Left ventricle myocardium inferior (tissue), 1 donor: ENCODE results near the gene HMOX1. TPM values are rescaled to one million over a fixed set of nuclear protein-coding genes. Genes with fewer than 3 reads are reported as not detected.
"Not testable (repeated sequence)": the region's sequence is repeated elsewhere in the genome, so short reads cannot be mapped to it uniquely, and the experiment has no call there.

Experiments
- DNase-seq: peaks from one replicate; pipeline ENCODE4 v3.0.0-alpha.2; 2020
- H3K27ac ChIP-seq: fragments of 200-600 bp; replicated peaks from 2 replicates; pipeline ENCODE4 v1.8.0; 2021
- H3K27me3 ChIP-seq: fragments of 200-600 bp; 2 replicates; pipeline ENCODE4 v1.8.0; 2021; ENCODE audit warnings: low read depth
- H3K36me3 ChIP-seq: fragments of 200-600 bp; 2 replicates; pipeline ENCODE4 v1.8.0; 2021
- H3K4me1 ChIP-seq: fragments of 200-600 bp; 2 replicates; pipeline ENCODE4 v1.8.0; 2021
- H3K4me3 ChIP-seq: fragments of 200-600 bp; 2 replicates; pipeline ENCODE4 v1.8.0; 2021; ENCODE audit warnings: mild to moderate bottlenecking, moderate library complexity
- H3K9me3 ChIP-seq: fragments of 200-600 bp; replicated peaks from 2 replicates; pipeline ENCODE4 v1.8.0; 2021
- intact Hi-C: fragments of 100-400 bp; cut with micrococcal nuclease; formaldehyde crosslinking; loops from one replicate; pipeline ENCODE4 v1.11.0; 2022
- total RNA-seq: library from RNA; stranded (reverse); fragmentation: NEBNext Ultra II Directional; extraction: Animal tissue kit (Norgen Biotek cat#: 25700); gene quantifications from one replicate; pipeline ENCODE4 v1.2.1, GENCODE V29; 2021
- TF ChIP-seq, protein P1 (sequence below): fragments of 200-600 bp; IDR thresholded peaks from 2 replicates; pipeline ENCODE4 v1.8.0; 2021; ENCODE audit warnings: antibody characterized with exemption, mild to moderate bottlenecking, borderline replicate concordance
- donor health status: DM: no; HTN: yes; CAD: no; lungs with severe emphysema.

The HMOX1 gene
- total RNA-seq, 1 donor from 2014 or later: 4.8 TPM

DNA sequence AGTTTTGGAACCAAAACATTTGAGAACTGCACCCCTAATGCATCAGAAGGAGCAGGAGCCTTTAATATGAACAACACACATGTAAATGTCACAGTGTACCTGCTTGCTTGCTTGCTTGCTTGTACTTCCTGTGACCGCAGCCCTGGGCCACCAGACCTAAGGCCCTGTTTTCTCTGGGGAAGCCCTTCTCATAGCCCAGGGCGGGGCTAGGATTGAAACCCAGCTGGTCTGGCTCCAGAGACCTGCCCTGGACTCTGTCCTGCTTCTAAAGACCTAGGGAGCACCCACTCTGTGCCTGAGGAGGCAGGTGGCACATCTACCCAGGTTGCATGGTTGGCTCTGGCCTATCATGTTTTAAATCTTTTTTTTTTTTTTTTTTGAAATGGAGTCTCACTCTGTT is 11.5 kb downstream of the HMOX1 start:
- Histone ChIP-seq H3K9me3 (no peaks in the 10 kb centered on the region), H3K36me3 (peaks cover 7% of the 10 kb centered on the region), H3K4me1 (no peaks in the 10 kb centered on the region), H3K27me3 (no peaks in the 10 kb centered on the region), H3K4me3 (no peak overlapping the region), H3K27ac (no peak overlapping the region)
- no peak for DNase-seq
- intact Hi-C loops: no loop called here
- TF ChIP-seq, protein P1, sequence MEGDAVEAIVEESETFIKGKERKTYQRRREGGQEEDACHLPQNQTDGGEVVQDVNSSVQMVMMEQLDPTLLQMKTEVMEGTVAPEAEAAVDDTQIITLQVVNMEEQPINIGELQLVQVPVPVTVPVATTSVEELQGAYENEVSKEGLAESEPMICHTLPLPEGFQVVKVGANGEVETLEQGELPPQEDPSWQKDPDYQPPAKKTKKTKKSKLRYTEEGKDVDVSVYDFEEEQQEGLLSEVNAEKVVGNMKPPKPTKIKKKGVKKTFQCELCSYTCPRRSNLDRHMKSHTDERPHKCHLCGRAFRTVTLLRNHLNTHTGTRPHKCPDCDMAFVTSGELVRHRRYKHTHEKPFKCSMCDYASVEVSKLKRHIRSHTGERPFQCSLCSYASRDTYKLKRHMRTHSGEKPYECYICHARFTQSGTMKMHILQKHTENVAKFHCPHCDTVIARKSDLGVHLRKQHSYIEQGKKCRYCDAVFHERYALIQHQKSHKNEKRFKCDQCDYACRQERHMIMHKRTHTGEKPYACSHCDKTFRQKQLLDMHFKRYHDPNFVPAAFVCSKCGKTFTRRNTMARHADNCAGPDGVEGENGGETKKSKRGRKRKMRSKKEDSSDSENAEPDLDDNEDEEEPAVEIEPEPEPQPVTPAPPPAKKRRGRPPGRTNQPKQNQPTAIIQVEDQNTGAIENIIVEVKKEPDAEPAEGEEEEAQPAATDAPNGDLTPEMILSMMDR: no peak

DNA sequence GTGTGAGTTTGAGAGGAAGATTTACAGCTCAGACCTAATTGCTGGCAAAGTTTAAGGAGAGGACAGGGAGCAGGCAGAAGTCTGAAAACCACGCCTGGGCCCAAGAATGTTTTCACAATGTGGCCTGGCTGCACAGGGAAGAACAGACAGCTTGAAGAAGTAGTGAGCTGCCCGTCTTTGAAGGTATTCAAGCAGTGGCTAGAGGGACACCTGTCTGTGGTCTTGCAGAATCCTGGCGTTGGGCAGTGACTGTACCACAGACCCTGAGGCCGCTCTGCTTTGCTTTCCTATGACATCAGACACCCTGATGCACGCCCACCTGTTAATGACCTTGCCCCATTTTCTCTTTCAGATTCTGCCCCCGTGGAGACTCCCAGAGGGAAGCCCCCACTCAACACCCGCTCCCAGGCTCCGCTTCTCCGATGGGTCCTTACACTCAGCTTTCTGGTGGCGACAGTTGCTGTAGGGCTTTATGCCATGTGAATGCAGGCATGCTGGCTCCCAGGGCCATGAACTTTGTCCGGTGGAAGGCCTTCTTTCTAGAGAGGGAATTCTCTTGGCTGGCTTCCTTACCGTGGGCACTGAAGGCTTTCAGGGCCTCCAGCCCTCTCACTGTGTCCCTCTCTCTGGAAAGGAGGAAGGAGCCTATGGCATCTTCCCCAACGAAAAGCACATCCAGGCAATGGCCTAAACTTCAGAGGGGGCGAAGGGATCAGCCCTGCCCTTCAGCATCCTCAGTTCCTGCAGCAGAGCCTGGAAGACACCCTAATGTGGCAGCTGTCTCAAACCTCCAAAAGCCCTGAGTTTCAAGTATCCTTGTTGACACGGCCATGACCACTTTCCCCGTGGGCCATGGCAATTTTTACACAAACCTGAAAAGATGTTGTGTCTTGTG is 12.5 kb downstream of the HMOX1 start:
- intact Hi-C loops: no loop called here
- no peak overlapping the region for H3K4me3 ChIP-seq
- H3K36me3 ChIP-seq: no peaks in the 10 kb centered on the region
- no peaks in the 10 kb centered on the region for H3K9me3 ChIP-seq
- no peak overlapping the region for H3K27ac ChIP-seq
- H3K4me1 ChIP-seq: no peaks in the 10 kb centered on the region
- H3K27me3 ChIP-seq: no peaks in the 10 kb centered on the region
- DNase-seq: no peak
- TF ChIP-seq, protein P1: no peak

DNA sequence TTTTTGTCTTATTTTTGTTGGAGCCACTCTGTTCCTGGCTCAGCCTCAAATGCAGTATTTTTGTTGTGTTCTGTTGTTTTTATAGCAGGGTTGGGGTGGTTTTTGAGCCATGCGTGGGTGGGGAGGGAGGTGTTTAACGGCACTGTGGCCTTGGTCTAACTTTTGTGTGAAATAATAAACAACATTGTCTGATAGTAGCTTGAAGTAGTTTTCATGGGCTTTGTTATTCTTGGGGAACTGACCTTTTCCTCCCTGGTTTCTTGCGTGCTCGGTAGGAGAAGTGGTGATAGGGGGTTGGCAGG is 13.1 kb downstream of the HMOX1 start:
- no peaks in the 10 kb centered on the region for H3K27me3 ChIP-seq
- H3K9me3 ChIP-seq: no peaks in the 10 kb centered on the region
- TF ChIP-seq, protein P1: no peak
- no peak for DNase-seq
- H3K4me3 ChIP-seq: no peak overlapping the region
- intact Hi-C loops: no loop called here
- no peaks in the 10 kb centered on the region for H3K36me3 ChIP-seq
- H3K4me1 ChIP-seq: no peaks in the 10 kb centered on the region
- no peak overlapping the region for H3K27ac ChIP-seq

DNA sequence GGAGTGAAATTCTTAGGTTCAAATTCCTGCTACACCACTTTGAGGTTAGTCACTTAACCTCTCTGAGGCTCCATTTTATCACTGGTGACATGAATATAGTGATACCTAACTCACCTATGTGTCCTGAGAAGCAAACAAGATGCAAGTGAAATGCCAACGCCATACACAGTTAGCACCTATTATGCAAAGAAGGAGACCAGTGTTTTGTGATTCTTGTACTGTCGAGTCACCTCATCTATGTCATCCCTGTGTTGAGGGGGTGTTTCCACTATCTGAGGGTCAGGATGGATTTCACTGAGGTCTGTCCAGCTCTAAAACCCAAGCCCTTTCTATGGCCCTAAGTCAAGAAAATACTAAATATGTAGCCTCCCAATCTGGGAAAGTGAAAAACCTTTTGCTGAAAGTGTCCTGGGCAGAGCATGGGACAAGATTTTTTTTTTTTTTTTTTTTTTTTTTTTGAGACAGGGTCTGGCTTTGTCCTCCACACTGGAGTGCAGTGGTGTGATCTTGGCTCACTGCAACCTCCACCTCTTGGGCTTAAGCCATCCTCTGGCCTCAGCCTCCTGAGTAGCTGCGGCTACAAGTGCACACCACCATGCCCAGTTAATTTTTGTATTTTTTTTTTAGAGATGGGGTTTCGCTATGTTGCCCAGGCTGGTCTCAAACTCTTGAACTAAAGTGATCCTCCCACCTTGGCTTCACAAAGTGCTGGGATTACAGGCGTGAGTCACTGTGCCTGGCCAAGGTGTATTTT is 14.1 kb downstream of the HMOX1 start:
- intact Hi-C loops: no loop called here
- Histone ChIP-seq H3K27ac (no peak overlapping the region), H3K4me3 (no peak overlapping the region), H3K4me1 (peaks cover 6% of the 10 kb centered on the region), H3K9me3 (no peaks in the 10 kb centered on the region), H3K27me3 (no peaks in the 10 kb centered on the region), H3K36me3 (no peaks in the 10 kb centered on the region)
- no peak for DNase-seq
- TF ChIP-seq, protein P1: no peak

DNA sequence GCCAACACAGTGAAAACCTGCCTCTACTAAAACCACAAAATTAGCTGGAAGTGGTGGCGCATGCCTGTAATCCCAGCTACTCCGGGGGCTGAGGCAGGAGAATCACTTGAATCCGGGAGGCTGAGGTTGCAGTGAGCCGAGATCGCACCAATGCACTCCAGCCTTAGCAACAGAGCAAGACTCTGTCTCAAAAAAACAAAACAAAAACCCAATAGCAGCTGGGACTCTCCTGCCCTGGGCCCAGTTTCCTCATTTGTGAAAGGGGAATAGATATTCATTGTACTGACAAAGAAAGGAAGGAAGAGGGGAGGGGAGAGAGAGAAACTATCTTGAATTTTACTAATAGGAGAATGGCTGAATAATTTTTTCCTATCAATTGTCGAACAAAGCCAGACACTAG is 15.7 kb downstream of the HMOX1 start:
- H3K36me3 ChIP-seq, H3K9me3 ChIP-seq, H3K27me3 ChIP-seq, H3K4me3 ChIP-seq, DNase-seq, intact Hi-C loops: not testable (repeated sequence)
- H3K4me1 ChIP-seq: peaks cover 16% of the 10 kb centered on the region
- H3K27ac ChIP-seq: peak overlapping the region; percentile 30
